NCI-H748 (cell line): ENCODE measurements around the gene TCF7.

Experiments
- DNase-seq: peaks from one replicate; lab custom pipeline; 2025; ENCODE audit not compliant: unreplicated experiment; lab: John Stamatoyannopoulos, UW

TCF7 gene

GRCh38 chr5:134113902-134114875 is at the start of gene TCF7:
Gene TCF7 (plus strand): TSS chr5:134114681. CDS start chr5:134114907, 226 bp downstream.
- DNase-seq: peak; percentile 85

GRCh38 chr5:134069553-134069952 is 44.9 kb upstream of the TCF7 start:
- DNase-seq: no peak

DNA sequence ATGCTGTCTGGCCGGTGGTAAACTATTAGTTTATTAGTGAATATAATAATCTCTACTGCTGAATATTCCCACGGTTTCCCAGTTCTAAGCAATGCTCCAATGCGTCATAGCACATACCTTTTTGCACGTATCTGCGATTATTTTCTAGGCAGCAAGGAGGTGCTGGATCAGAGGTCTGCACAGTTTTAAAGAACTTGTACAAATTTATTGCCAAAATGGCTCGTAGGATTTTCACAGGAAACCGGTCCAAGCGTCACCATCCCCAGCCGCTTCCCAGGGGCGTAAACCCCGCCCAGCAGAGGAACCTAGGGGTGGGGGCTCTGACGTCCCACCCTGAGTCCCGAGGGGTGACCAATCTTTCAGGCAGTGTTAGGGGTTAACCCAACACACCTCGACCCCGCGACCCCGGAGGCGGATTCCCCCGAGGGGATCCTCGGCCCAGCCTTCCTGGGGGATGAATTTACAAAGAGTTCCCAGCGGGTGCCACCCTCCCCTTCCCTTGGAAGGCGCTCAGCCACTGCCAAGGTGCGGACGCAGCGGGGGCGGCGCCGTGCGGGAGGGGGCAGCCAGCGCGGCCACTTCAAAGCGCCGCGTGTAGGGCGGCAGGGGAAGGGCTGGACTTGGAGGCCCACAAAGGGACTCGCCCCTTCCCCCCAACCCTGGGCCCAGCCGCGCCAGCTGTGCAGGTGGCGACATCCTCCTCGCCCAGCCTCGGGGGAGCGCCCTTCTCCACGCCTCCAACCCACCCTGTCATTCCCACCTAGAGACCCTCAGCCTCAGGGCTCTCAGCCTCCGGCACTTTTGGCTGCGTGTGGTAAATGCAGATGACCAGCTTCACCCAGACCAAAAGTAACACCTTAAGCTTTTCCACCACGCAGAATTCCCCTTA is 43.5 kb upstream of the TCF7 start:
- DNase-seq: no peak

GRCh38 chr5:134071614-134072207 is 42.8 kb upstream of the TCF7 start:
- no peak for DNase-seq

- DNase-seq: no peak
Measured at GRCh38 chr5:134072471-134073210, 41.8 kb upstream of the TCF7 start.

- DNase-seq: no peak
Measured at GRCh38 chr5:134073404-134073803, 41.1 kb upstream of the TCF7 start.

DNA sequence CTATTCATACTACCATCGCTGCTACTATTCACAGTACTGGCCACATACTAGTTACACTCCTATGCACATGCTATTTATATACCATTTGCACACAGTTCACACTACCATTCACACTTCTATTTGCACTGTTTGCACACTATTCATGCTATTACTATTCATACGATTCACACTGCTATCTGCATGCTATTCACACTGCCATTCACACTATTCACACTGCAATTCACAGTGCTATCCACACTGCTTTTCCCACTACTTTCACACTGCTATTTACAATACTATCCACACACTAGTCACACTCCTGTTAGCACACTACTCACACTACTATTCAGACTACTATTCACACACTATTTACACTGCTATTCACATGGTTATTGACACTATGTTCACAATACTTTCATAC is 39.4 kb upstream of the TCF7 start:
- no peak for DNase-seq

- DNase-seq: no peak
Measured at GRCh38 chr5:134077926-134078580, 36.4 kb upstream of the TCF7 start.

GRCh38 chr5:134079748-134080581 is 34.5 kb upstream of the TCF7 start:
- no peak for DNase-seq

DNA sequence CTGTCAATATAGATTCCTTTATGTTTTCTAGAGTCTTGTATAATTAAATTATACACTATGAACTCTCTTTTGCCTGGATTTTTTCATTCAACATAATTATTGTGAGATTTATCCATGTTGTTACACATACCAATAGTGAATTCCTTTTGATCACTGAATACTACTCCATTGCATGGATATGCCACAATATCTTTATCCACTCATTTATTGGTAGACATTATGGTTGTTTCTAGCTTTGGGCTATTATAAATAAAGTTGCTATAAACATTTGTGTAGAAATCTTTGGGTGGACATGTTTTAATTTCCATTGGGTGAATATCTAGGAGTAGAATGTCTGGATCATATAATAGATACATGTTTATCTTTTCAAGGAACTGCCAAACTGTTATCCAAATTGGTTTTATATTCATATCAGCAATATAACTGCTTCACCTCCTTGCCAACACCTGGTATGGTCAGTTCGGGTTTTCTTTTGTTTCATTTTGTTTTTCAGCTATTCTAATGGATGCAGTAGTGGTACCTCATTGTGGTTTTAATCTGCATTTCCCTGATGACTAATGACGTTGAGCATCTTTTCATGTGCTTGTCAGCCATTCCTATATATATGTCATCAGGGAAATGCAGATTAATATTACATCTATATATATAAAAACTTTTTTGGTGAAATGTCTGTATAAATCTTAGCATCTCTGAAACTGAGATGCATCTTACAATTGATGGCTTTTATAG is 32.1 kb upstream of the TCF7 start:
- DNase-seq: no peak

GRCh38 chr5:134083517-134083916 is 31.0 kb upstream of the TCF7 start:
- DNase-seq: no peak

GRCh38 chr5:134084022-134084565 is 30.4 kb upstream of the TCF7 start:
- DNase-seq: no peak

DNA sequence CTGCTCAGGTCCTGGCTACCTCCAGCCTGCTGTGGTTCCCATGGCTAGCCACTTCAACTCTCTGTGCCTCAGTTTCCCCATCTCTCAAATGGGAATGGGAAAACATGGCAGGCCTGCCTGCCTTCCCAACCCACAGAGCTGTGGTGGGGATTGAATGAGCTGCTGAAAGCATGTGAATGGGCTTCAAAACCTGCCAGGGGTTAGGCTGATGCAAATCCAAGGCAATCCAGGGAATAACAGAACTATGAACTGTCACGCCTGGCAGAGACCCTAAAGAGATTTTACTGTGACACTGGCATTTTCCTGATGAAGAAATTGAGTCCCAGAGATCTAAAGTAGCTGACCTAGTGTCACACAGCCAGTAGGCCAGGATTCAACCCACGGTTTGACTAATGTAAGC is 29.9 kb upstream of the TCF7 start:
- no peak for DNase-seq

- DNase-seq: no peak
Measured at GRCh38 chr5:134085411-134085810, 29.1 kb upstream of the TCF7 start.

- DNase-seq: no peak
Measured at GRCh38 chr5:134086225-134086942, 28.1 kb upstream of the TCF7 start.

DNA sequence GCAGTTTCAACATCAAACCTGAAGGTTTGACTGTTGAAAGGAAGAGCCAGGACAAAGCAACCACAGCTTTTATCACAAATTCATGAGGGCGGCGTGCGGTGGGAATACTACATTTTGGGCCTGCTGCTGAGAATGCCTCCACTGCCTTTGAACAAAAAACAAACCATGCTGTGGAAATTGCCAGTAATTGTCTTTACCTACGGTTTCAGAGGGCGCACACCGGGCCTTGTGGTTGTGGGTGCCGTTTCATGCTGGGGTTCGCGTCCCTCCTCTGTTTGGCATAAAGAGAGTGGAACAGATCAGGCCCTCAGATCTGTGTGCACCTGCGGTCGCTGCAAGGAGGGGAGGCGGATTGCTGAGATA is 27.6 kb upstream of the TCF7 start:
- DNase-seq: no peak

- DNase-seq: no peak
Measured at GRCh38 chr5:134088291-134088690, 26.2 kb upstream of the TCF7 start.
